ENCODE measurements around the gene GTPBP4.

DNA sequence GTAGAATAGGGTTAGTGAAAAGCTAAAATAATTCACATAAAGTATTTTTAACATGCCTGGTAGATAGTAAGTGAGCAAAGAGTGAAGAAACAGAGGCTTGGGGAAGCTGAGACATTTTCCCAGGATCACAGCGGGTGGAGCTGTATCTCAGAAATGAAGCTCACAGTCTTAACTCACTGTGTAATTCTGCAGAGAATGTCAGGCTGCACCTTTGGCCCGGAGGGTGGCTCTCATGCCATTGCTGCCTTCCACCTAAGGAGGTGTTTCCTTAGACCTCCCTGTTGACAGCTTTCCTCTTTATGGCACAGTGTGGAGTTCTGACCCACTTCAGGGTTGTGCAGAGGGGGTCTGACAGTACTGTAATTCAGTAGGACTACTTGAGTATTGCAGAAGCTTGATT lies 2.9 kb upstream of the GTPBP4 start:
- TF ChIP-seq JUN (CRISPR knock-in tag; IDR thresholded peaks at IDR 0.05) (no peak), ZNF281 (CRISPR knock-in tag; IDR thresholded peaks at IDR 0.05) (no peak), ETV6 (CRISPR knock-in tag; IDR thresholded peaks at IDR 0.05) (no peak), CTCF (IDR thresholded peaks at IDR 0.05) (no peak), PREB (CRISPR knock-in tag; IDR thresholded peaks at IDR 0.05; ENCODE audit: borderline replicate concordance) (no peak), NFYB (CRISPR knock-in tag; conservative IDR thresholded peaks at IDR 0.05; ENCODE audit: low read depth) (no peak), NFE2L1 (CRISPR knock-in tag; IDR thresholded peaks at IDR 0.05) (no peak), ZNF423 (CRISPR knock-in tag; IDR thresholded peaks at IDR 0.05) (no peak), ZNF317 (CRISPR knock-in tag; IDR thresholded peaks at IDR 0.05; ENCODE audit: borderline replicate concordance, low read depth) (no peak), NR1H2 (CRISPR knock-in tag; IDR thresholded peaks at IDR 0.05) (no peak)
- TF ChIP-seq, protein P1, sequence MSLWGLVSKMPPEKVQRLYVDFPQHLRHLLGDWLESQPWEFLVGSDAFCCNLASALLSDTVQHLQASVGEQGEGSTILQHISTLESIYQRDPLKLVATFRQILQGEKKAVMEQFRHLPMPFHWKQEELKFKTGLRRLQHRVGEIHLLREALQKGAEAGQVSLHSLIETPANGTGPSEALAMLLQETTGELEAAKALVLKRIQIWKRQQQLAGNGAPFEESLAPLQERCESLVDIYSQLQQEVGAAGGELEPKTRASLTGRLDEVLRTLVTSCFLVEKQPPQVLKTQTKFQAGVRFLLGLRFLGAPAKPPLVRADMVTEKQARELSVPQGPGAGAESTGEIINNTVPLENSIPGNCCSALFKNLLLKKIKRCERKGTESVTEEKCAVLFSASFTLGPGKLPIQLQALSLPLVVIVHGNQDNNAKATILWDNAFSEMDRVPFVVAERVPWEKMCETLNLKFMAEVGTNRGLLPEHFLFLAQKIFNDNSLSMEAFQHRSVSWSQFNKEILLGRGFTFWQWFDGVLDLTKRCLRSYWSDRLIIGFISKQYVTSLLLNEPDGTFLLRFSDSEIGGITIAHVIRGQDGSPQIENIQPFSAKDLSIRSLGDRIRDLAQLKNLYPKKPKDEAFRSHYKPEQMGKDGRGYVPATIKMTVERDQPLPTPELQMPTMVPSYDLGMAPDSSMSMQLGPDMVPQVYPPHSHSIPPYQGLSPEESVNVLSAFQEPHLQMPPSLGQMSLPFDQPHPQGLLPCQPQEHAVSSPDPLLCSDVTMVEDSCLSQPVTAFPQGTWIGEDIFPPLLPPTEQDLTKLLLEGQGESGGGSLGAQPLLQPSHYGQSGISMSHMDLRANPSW (CRISPR knock-in tag; conservative IDR thresholded peaks at IDR 0.05; ENCODE audit: low read depth) = no peak
- TF ChIP-seq, protein P2, sequence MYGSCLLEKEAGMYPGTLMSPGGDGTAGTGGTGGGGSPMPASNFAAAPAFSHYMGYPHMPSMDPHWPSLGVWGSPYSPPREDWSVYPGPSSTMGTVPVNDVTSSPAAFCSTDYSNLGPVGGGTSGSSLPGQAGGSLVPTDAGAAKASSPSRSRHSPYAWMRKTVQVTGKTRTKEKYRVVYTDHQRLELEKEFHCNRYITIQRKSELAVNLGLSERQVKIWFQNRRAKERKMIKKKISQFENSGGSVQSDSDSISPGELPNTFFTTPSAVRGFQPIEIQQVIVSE (CRISPR knock-in tag; IDR thresholded peaks at IDR 0.05; ENCODE audit: borderline replicate concordance) = no peak
- TF ChIP-seq, protein P3, sequence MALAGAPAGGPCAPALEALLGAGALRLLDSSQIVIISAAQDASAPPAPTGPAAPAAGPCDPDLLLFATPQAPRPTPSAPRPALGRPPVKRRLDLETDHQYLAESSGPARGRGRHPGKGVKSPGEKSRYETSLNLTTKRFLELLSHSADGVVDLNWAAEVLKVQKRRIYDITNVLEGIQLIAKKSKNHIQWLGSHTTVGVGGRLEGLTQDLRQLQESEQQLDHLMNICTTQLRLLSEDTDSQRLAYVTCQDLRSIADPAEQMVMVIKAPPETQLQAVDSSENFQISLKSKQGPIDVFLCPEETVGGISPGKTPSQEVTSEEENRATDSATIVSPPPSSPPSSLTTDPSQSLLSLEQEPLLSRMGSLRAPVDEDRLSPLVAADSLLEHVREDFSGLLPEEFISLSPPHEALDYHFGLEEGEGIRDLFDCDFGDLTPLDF (CRISPR knock-in tag; IDR thresholded peaks at IDR 0.05) = no peak

Measured in WTC11 (cell line).